GM23338 (cell line): Measurements from ENCODE around the gene KAT14. TPM values are rescaled to one million over a fixed set of nuclear protein-coding genes. Genes with fewer than 3 reads are reported as not detected.

Experiments used
- ATAC-seq: fragments of 200-7000 bp; cut with Tn5 transposase; 3 replicates; pipeline ENCODE4 v1.9.1; 2020
- DNase-seq: peaks from one replicate; pipeline ENCODE4 v3.0.0-alpha.2; 2015; ENCODE audit warnings: low spot score
- H2AFZ ChIP-seq: fragments of 200-600 bp; sonication (generic); 2 replicates; pipeline ENCODE4 v1.8.0; 2016; ENCODE audit warnings: antibody characterized with exemption, mild to moderate bottlenecking, moderate library complexity
- H3F3A ChIP-seq: fragments of 200-600 bp; sonication (generic); replicated peaks from 2 replicates; pipeline ENCODE4 v1.8.0; 2017; ENCODE audit warnings: antibody characterized with exemption, mixed run types, low read depth
- H3K27ac ChIP-seq: fragments of 200-600 bp; sonication (generic); 2 replicates; pipeline ENCODE4 v1.6.1; 2016; ENCODE audit warnings: low read depth
- H3K27me3 ChIP-seq: fragments of 200-600 bp; sonication (generic); 2 replicates; pipeline ENCODE4 v1.8.0; 2016; ENCODE audit warnings: mild to moderate bottlenecking, mixed run types, moderate library complexity; ENCODE audit not compliant: insufficient read depth
- H3K36me3 ChIP-seq: fragments of 200-600 bp; sonication (generic); 2 replicates; pipeline ENCODE4 v1.8.0; 2016; ENCODE audit warnings: mild to moderate bottlenecking; ENCODE audit not compliant: insufficient read depth
- H3K4me1 ChIP-seq: fragments of 200-600 bp; sonication (generic); 2 replicates; pipeline ENCODE4 v1.8.0; 2016; ENCODE audit warnings: mild to moderate bottlenecking, moderate library complexity; ENCODE audit not compliant: insufficient read depth
- H3K4me2 ChIP-seq: fragments of 200-600 bp; sonication (generic); 2 replicates; pipeline ENCODE4 v1.7.1; 2017; ENCODE audit warnings: mixed run types
- H3K4me3 ChIP-seq: fragments of 200-600 bp; sonication (generic); 2 replicates; pipeline ENCODE4 v1.6.1; 2016; ENCODE audit warnings: mixed run types
- H3K79me2 ChIP-seq: fragments of 200-600 bp; sonication (generic); replicated peaks from 2 replicates; pipeline ENCODE4 v1.8.0; 2017; ENCODE audit warnings: mild to moderate bottlenecking; ENCODE audit not compliant: insufficient read depth
- H3K9me2 ChIP-seq: fragments of 200-600 bp; sonication (generic); 2 replicates; pipeline ENCODE4 v1.8.0; 2017; ENCODE audit not compliant: insufficient read depth
- H4K20me1 ChIP-seq: fragments of 200-600 bp; sonication (generic); replicated peaks from 2 replicates; pipeline ENCODE4 v1.8.0; 2017; ENCODE audit warnings: mild to moderate bottlenecking; ENCODE audit not compliant: insufficient read depth
- H3K27ac Mint-ChIP-seq: 2 replicates; pipeline ENCODE4 v1.8.0; 2020; ENCODE audit warnings: inconsistent platforms, mild to moderate bottlenecking, moderate library complexity, mixed read lengths
- H3K27me3 Mint-ChIP-seq: 3 replicates; pipeline ENCODE4 v1.8.0; 2022; ENCODE audit warnings: low read depth, mild to moderate bottlenecking, moderate library complexity, mixed read lengths, inconsistent platforms; ENCODE audit not compliant: insufficient read depth, poor library complexity
- H3K36me3 Mint-ChIP-seq: 3 replicates; pipeline ENCODE4 v1.8.0; 2021; ENCODE audit warnings: low read depth, mild to moderate bottlenecking, inconsistent platforms, moderate library complexity, mixed read lengths
- H3K4me1 Mint-ChIP-seq: 3 replicates; pipeline ENCODE4 v1.8.0; 2020; ENCODE audit warnings: mild to moderate bottlenecking, inconsistent platforms, mixed read lengths
- H3K4me3 Mint-ChIP-seq: 3 replicates; pipeline ENCODE4 v1.8.0; 2021; ENCODE audit warnings: moderate library complexity, mild to moderate bottlenecking, inconsistent platforms, mixed read lengths
- H3K9me3 Mint-ChIP-seq: 3 replicates; pipeline ENCODE4 v1.8.0; 2020; ENCODE audit warnings: moderate library complexity, mild to moderate bottlenecking, inconsistent platforms, mixed read lengths
- CREB1 ChIP-seq: fragments of 250-450 bp; sonication (Bioruptor Pico); IDR thresholded peaks from 2 replicates; pipeline ENCODE4 v1.5.0; 2020; ENCODE audit warnings: low read depth, mild to moderate bottlenecking, moderate library complexity
- EZH2 ChIP-seq: fragments of 200-600 bp; sonication (generic); IDR thresholded peaks from one replicate; pipeline ENCODE4 v1.8.0; 2017; ENCODE audit warnings: antibody characterized with exemption, mild to moderate bottlenecking, low read depth; ENCODE audit not compliant: unreplicated experiment
- EZH2phosphoT487 ChIP-seq: fragments of 200-600 bp; sonication (generic); IDR thresholded peaks from one replicate; pipeline ENCODE4 v1.8.1; 2018; ENCODE audit warnings: antibody characterized with exemption; ENCODE audit not compliant: unreplicated experiment
- JUNB ChIP-seq: IDR thresholded peaks from one replicate; pipeline ENCODE4 v1.6.1; 2016; ENCODE audit warnings: antibody characterized with exemption; ENCODE audit not compliant: unreplicated experiment
- NANOG ChIP-seq: IDR thresholded peaks from 2 replicates; pipeline ENCODE4 v1.6.1; 2016; ENCODE audit warnings: antibody characterized with exemption, borderline replicate concordance
- POLR2AphosphoS5 ChIP-seq: IDR thresholded peaks from 2 replicates; pipeline ENCODE4 v1.6.1; 2016; ENCODE audit warnings: antibody characterized with exemption, low read depth
- STAT1 ChIP-seq: IDR thresholded peaks from one replicate; pipeline ENCODE4 v1.6.1; 2016; ENCODE audit warnings: antibody characterized with exemption; ENCODE audit not compliant: unreplicated experiment
- ZNF114 ChIP-seq: fragments of 250-450 bp; sonication (Bioruptor Pico); IDR thresholded peaks from 2 replicates; pipeline ENCODE4 v1.5.0; 2020; ENCODE audit warnings: mild to moderate bottlenecking, moderate library complexity
- ZNF331 ChIP-seq: fragments of 250-450 bp; sonication (Bioruptor Pico); IDR thresholded peaks from 2 replicates; pipeline ENCODE4 v1.5.0; 2020; ENCODE audit warnings: low read depth, mild to moderate bottlenecking, moderate library complexity
- polyA plus RNA-seq: library from polyadenylated mRNA; unstranded; fragments of >200 nt; fragmentation: Nextera tagmentation; extraction: Ambion mirVana; gene quantifications from 2 replicates; pipeline ENCODE4 v1.2.1, GENCODE V29; 2016
- total RNA-seq: library from RNA; depleted of rRNA; stranded (reverse); fragments of >200 nt; shearing (Covaris generic); gene quantifications from 2 replicates; pipeline ENCODE4 v1.2.3, GENCODE V29; 2014
- TF ChIP-seq, protein P1 (sequence below): IDR thresholded peaks from one replicate; pipeline ENCODE4 v1.6.1; 2018; ENCODE audit warnings: antibody characterized with exemption; ENCODE audit not compliant: unreplicated experiment
- TF ChIP-seq, protein P2 (sequence below), 2 experiments: fragments of 200-600 bp in 1 of 2; sonication (generic) in 1 of 2; conservative IDR thresholded peaks; 2 replicates each; pipeline versions ENCODE4 v1.5.1 to v1.6.1; 2016 to 2017; ENCODE audit warnings: antibody characterized with exemption in 2 of 2, low read depth in 2 of 2, mild to moderate bottlenecking in 2 of 2, moderate library complexity in 1 of 2
- TF ChIP-seq, protein P3 (sequence below): IDR thresholded peaks from 2 replicates; pipeline ENCODE4 v1.6.1; 2016; ENCODE audit warnings: antibody characterized with exemption

The KAT14 gene
- total and polyA plus RNA-seq, 2 experiments from 2014 or later, result 17.8 to 25.0 TPM

DNA sequence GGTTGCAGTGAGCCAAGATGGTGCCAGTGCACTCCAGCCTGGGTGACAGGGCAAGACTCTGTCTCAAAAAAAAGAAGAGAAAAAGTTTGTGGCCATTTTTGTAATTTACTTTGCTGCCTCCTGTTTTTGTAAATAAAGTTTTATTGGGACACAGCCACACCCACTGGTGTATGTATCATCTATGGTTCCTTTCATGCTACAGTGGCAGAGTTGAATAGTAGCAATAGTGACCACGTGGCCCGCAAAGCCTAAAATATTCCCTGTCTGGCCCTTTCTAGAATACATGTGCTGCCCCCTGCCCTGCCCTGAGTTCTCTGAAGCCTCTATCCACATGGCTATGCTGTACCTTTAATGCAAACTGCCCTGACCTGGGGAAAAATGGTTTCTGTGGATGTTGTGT lies 75.3 kb downstream of the KAT14 start (continued):
- TF ChIP-seq, protein P1, sequence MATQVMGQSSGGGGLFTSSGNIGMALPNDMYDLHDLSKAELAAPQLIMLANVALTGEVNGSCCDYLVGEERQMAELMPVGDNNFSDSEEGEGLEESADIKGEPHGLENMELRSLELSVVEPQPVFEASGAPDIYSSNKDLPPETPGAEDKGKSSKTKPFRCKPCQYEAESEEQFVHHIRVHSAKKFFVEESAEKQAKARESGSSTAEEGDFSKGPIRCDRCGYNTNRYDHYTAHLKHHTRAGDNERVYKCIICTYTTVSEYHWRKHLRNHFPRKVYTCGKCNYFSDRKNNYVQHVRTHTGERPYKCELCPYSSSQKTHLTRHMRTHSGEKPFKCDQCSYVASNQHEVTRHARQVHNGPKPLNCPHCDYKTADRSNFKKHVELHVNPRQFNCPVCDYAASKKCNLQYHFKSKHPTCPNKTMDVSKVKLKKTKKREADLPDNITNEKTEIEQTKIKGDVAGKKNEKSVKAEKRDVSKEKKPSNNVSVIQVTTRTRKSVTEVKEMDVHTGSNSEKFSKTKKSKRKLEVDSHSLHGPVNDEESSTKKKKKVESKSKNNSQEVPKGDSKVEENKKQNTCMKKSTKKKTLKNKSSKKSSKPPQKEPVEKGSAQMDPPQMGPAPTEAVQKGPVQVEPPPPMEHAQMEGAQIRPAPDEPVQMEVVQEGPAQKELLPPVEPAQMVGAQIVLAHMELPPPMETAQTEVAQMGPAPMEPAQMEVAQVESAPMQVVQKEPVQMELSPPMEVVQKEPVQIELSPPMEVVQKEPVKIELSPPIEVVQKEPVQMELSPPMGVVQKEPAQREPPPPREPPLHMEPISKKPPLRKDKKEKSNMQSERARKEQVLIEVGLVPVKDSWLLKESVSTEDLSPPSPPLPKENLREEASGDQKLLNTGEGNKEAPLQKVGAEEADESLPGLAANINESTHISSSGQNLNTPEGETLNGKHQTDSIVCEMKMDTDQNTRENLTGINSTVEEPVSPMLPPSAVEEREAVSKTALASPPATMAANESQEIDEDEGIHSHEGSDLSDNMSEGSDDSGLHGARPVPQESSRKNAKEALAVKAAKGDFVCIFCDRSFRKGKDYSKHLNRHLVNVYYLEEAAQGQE, result no peak

DNA sequence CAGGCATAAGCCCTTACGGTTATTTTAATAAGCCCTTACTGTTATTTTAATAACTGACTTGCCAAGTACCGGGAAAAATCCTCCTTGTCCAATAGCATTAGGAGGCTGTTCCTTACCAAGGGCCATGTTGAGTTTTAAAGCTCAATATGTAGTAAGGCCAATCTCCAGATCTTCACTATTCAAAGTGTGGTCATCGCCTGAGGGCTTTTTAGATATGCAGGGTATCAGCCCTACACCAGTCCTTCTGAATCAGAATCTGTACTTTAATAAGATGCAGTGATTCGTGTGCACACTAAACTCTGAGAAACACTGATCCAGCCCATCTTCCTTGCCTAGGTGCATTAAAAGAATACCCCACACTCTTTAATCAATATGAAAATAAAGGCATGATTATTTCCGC lies 77.9 kb downstream of the KAT14 start:
- Mint-ChIP-seq H3K27ac (no peak overlapping the region), H3K36me3 (no peaks in the 10 kb centered on the region), H3K27me3 (peaks cover 2% of the 10 kb centered on the region), H3K4me3 (no peak overlapping the region), H3K9me3 (no peaks in the 10 kb centered on the region), H3K4me1 (peaks cover 4% of the 10 kb centered on the region; the same call in 2 of the 3 replicates)
- H4K20me1 ChIP-seq, result no peaks in the 10 kb centered on the region
- H3K79me2 ChIP-seq, result no peaks in the 10 kb centered on the region
- H3K4me1 ChIP-seq, result no peaks in the 10 kb centered on the region
- TF ChIP-seq JUNB (no peak), ZNF114 (CRISPR knock-in tag) (no peak)
- no peaks in the 10 kb centered on the region for H3K36me3 ChIP-seq
- ATAC-seq (no peak), DNase-seq (no peak)
- H3K4me3 ChIP-seq, result no peak overlapping the region
- H3K4me2 ChIP-seq, result no peak overlapping the region
- no peak overlapping the region for H2AFZ ChIP-seq
- H3K27ac ChIP-seq, result no peak overlapping the region
- H3K27me3 ChIP-seq, result no peaks in the 10 kb centered on the region
- no peaks in the 10 kb centered on the region for H3K9me2 ChIP-seq
- no peaks in the 10 kb centered on the region for H3F3A ChIP-seq

DNA sequence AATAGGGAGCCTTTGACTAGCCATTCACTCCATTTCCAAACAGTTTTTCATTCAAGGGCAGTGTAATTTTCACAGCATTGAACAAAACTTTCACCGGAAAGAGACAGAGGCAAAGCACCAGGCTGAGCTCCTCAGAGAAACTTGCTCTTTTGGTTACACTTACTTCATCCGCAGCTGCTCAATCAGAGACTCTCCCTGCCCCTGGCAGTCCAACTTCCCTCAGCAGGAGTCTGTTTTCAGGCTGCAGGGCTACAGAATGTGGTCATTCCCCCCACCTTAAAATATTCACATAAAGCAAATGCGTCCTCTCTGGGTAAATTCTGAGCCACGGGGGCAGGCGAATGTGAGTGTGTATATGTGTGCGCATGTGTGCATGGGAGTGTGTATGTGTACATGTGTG lies 80.6 kb downstream of the KAT14 start:
- no peaks in the 10 kb centered on the region for H3K27me3 ChIP-seq
- Mint-ChIP-seq H3K27ac (no peak overlapping the region), H3K4me3 (no peak overlapping the region), H3K36me3 (no peaks in the 10 kb centered on the region), H3K9me3 (no peaks in the 10 kb centered on the region), H3K4me1 (peaks cover 4% of the 10 kb centered on the region; the same call in 2 of the 3 replicates), H3K27me3 (peaks cover 2% of the 10 kb centered on the region)
- no peak overlapping the region for H3K4me3 ChIP-seq
- no peaks in the 10 kb centered on the region for H4K20me1 ChIP-seq
- no peaks in the 10 kb centered on the region for H3K36me3 ChIP-seq
- H3K27ac ChIP-seq, result no peak overlapping the region
- DNase-seq (no peak), ATAC-seq (no peak)
- no peak overlapping the region for H3K4me2 ChIP-seq
- H3F3A ChIP-seq, result no peaks in the 10 kb centered on the region
- no peak overlapping the region for H2AFZ ChIP-seq
- H3K9me2 ChIP-seq, result no peaks in the 10 kb centered on the region
- H3K4me1 ChIP-seq, result no peaks in the 10 kb centered on the region
- H3K79me2 ChIP-seq, result no peaks in the 10 kb centered on the region
- TF ChIP-seq POLR2AphosphoS5 (no peak), EZH2 (no peak), EZH2phosphoT487 (no peak), JUNB (no peak), STAT1 (no peak), ZNF331 (no peak), CREB1 (no peak), NANOG (no peak), ZNF114 (CRISPR knock-in tag) (no peak)
- TF ChIP-seq, protein P1, result no peak
- TF ChIP-seq, protein P2, sequence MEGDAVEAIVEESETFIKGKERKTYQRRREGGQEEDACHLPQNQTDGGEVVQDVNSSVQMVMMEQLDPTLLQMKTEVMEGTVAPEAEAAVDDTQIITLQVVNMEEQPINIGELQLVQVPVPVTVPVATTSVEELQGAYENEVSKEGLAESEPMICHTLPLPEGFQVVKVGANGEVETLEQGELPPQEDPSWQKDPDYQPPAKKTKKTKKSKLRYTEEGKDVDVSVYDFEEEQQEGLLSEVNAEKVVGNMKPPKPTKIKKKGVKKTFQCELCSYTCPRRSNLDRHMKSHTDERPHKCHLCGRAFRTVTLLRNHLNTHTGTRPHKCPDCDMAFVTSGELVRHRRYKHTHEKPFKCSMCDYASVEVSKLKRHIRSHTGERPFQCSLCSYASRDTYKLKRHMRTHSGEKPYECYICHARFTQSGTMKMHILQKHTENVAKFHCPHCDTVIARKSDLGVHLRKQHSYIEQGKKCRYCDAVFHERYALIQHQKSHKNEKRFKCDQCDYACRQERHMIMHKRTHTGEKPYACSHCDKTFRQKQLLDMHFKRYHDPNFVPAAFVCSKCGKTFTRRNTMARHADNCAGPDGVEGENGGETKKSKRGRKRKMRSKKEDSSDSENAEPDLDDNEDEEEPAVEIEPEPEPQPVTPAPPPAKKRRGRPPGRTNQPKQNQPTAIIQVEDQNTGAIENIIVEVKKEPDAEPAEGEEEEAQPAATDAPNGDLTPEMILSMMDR (conservative IDR thresholded peaks at IDR 0.05; ENCODE audit: low read depth in 2 of 2), result no peak
- TF ChIP-seq, protein P3, sequence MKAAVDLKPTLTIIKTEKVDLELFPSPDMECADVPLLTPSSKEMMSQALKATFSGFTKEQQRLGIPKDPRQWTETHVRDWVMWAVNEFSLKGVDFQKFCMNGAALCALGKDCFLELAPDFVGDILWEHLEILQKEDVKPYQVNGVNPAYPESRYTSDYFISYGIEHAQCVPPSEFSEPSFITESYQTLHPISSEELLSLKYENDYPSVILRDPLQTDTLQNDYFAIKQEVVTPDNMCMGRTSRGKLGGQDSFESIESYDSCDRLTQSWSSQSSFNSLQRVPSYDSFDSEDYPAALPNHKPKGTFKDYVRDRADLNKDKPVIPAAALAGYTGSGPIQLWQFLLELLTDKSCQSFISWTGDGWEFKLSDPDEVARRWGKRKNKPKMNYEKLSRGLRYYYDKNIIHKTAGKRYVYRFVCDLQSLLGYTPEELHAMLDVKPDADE, result no peak
